SU-DHL-6 (cell line): Measurements from ENCODE around the gene SNX2.

Source experiments
- EZH2phosphoT487 ChIP-seq: fragments of 200-600 bp; sonication (generic), shearing (Covaris generic); conservative IDR thresholded peaks from 2 replicates; pipeline ENCODE4 v1.6.1; 2018; ENCODE audit warnings: mild to moderate bottlenecking, antibody characterized with exemption, low read length, moderate library complexity, mixed read lengths
- TF ChIP-seq, protein P1 (sequence below): fragments of 200-600 bp; sonication (generic); IDR thresholded peaks from one replicate; pipeline ENCODE4 v1.5.1; 2017; ENCODE audit warnings: antibody characterized with exemption, mild to moderate bottlenecking, low read length, moderate library complexity; ENCODE audit not compliant: insufficient read depth, poor library complexity, severe bottlenecking

DNA sequence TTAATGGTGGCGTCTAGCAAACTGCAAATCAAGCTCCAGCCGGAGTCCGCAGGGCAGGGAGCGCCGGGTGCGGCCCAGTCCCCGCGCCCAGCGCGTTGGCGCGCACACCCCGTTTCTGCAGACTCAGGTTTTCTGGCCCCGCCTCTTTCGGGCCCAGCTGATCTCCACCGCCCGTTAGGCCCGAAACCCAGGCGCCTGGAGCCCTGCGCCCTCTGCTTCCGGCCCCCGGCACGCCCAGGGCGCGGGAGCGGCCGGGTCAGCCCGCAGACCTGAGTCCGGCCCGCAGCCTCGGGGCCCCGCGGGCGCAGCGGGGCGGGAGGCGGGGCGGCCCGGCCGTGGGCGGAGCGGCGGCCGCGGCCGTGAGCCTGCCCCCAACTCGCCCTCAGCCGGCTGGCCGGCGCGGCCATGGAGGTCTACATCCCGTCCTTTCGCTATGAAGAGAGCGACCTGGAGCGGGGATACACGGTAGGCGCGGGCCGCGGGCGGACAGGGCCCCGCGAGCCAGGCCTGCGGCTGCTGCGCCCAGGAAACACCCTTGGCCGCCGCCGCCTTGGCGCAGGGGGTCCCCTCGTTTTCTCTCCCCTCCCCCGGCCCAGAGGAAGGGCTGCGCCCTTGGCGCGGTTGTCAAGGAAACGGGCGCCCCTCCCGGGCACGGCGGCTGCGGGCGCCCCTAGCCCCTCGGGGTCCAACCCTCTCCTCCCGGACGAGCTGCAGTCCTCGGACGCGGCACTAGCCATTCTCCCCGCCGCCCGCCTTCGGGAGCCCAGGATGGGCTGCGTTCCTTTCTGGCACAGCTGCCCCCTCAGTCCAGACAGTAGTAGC is 70.6 kb downstream of the SNX2 start, which contains the start of gene SNX24:
- TF ChIP-seq, protein P1, sequence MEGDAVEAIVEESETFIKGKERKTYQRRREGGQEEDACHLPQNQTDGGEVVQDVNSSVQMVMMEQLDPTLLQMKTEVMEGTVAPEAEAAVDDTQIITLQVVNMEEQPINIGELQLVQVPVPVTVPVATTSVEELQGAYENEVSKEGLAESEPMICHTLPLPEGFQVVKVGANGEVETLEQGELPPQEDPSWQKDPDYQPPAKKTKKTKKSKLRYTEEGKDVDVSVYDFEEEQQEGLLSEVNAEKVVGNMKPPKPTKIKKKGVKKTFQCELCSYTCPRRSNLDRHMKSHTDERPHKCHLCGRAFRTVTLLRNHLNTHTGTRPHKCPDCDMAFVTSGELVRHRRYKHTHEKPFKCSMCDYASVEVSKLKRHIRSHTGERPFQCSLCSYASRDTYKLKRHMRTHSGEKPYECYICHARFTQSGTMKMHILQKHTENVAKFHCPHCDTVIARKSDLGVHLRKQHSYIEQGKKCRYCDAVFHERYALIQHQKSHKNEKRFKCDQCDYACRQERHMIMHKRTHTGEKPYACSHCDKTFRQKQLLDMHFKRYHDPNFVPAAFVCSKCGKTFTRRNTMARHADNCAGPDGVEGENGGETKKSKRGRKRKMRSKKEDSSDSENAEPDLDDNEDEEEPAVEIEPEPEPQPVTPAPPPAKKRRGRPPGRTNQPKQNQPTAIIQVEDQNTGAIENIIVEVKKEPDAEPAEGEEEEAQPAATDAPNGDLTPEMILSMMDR = no peak
- no peak for TF ChIP-seq EZH2phosphoT487
